OCI-LY3 (cell line): Measurements from ENCODE around the gene TAS2R38.

Source experiments
- H2AFZ ChIP-seq: fragments of 200-600, 300-600 bp; shearing (Covaris generic); 2 replicates; pipeline ENCODE4 v1.6.0; 2014; ENCODE audit warnings: antibody characterized with exemption, low read depth, low read length
- H3K27ac ChIP-seq: fragments of 200-600, 300-600 bp; sonication (generic); 2 replicates; pipeline ENCODE4 v1.5.1; 2014; ENCODE audit warnings: mild to moderate bottlenecking, low read length, moderate library complexity, mixed read lengths
- H3K27me3 ChIP-seq: fragments of 200-600, 300-600 bp; sonication (generic); 2 replicates; pipeline ENCODE4 v1.6.1; 2014; ENCODE audit warnings: low read depth, low read length, mixed read lengths
- H3K36me3 ChIP-seq: fragments of 200-600, 300-600 bp; sonication (generic); replicated peaks from 2 replicates; pipeline ENCODE3; 2014; ENCODE audit warnings: low read depth, low read length, mixed read lengths
- H3K4me1 ChIP-seq: fragments of 300-600, 200-600 bp; sonication (generic); 2 replicates; pipeline ENCODE4 v1.6.1; 2014; ENCODE audit warnings: low read length, mixed read lengths
- H3K4me2 ChIP-seq: fragments of 200-600, 300-600 bp; sonication (generic); 2 replicates; pipeline ENCODE4 v1.6.1; 2014; ENCODE audit warnings: low read length, mixed read lengths
- H3K4me3 ChIP-seq: fragments of 300-600, 200-600 bp; sonication (generic); 2 replicates; pipeline ENCODE4 v1.5.1; 2014; ENCODE audit warnings: antibody characterized with exemption, mild to moderate bottlenecking, low read length, moderate library complexity
- H3K79me2 ChIP-seq: fragments of 300-600, 200-600 bp; shearing (Covaris generic); 2 replicates; pipeline ENCODE4 v1.6.1; 2014; ENCODE audit warnings: mild to moderate bottlenecking, low read length, mixed read lengths
- H3K9ac ChIP-seq: fragments of 300-600, 200-600 bp; shearing (Covaris generic); 2 replicates; pipeline ENCODE4 v1.6.0; 2014; ENCODE audit warnings: mild to moderate bottlenecking, low read length, moderate library complexity
- H3K9me3 ChIP-seq: fragments of 200-600, 300-600 bp; shearing (Covaris generic); 2 replicates; pipeline ENCODE4 v1.6.1; 2014; ENCODE audit warnings: low read length, mixed read lengths; ENCODE audit not compliant: insufficient read depth
- H4K20me1 ChIP-seq: fragments of 200-600, 300-600 bp; sonication (generic); 2 replicates; pipeline ENCODE4 v1.6.1; 2016; ENCODE audit warnings: low read length, mixed read lengths; ENCODE audit not compliant: insufficient read depth
- CTCF ChIP-seq: fragments of 200-600, 300-600 bp; sonication (generic); IDR thresholded peaks from 2 replicates; pipeline ENCODE4 v1.5.1; 2014; ENCODE audit warnings: antibody characterized with exemption, low read length, low read depth
- EZH2phosphoT487 ChIP-seq: fragments of 200-600 bp; shearing (Covaris generic); IDR thresholded peaks from 2 replicates; pipeline ENCODE4 v1.6.1; 2018; ENCODE audit warnings: antibody characterized with exemption, mixed run types, low read depth

Gene TAS2R38

DNA sequence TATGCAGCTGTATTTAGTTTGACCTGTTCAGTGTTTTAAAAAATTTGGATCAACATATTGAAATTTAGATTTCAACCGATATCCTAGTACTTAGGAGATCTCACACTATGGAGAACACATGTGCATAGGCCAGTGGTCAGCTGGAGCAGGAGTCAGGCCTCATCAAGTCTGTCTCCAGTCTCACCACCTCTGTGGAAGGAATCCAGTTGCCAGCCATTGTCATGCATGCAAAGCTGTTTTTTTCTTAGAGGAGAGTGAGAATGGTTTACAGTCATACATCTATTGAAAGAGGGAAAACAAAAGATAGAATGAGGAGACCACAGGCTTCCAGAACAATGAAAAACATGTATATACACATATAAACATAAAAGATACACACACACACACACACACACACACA, 19.2 kb downstream of the TAS2R38 start:
- H3K4me3 ChIP-seq, result no peak overlapping the region
- no peaks in the 10 kb centered on the region for H3K4me1 ChIP-seq
- TF ChIP-seq EZH2phosphoT487, result no peak
- no peak for TF ChIP-seq CTCF
- no peaks in the 10 kb centered on the region for H4K20me1 ChIP-seq
- no peak overlapping the region for H2AFZ ChIP-seq
- no peak overlapping the region for H3K9ac ChIP-seq
- H3K9me3 ChIP-seq, result no peaks in the 10 kb centered on the region
- H3K27me3 ChIP-seq, result no peaks in the 10 kb centered on the region
- H3K4me2 ChIP-seq, result no peak overlapping the region
- no peaks in the 10 kb centered on the region for H3K36me3 ChIP-seq
- H3K27ac ChIP-seq, result no peak overlapping the region
- no peaks in the 10 kb centered on the region for H3K79me2 ChIP-seq

- no peak for TF ChIP-seq EZH2phosphoT487
- TF ChIP-seq CTCF, result no peak
- no peak overlapping the region for H3K27ac ChIP-seq
- H3K27me3 ChIP-seq, result no peaks in the 10 kb centered on the region
- H3K36me3 ChIP-seq, result no peaks in the 10 kb centered on the region
- no peak overlapping the region for H3K4me2 ChIP-seq
- H3K4me1 ChIP-seq, result no peaks in the 10 kb centered on the region
- H3K4me3 ChIP-seq, result no peak overlapping the region
- no peak overlapping the region for H3K9ac ChIP-seq
- H3K79me2 ChIP-seq, result no peaks in the 10 kb centered on the region
- no peaks in the 10 kb centered on the region for H3K9me3 ChIP-seq
- H4K20me1 ChIP-seq, result no peaks in the 10 kb centered on the region
- H2AFZ ChIP-seq, result no peak overlapping the region
These were observed 21.1 kb downstream of the TAS2R38 start for GRCh38 chr7:141952461-141952860.

- no peaks in the 10 kb centered on the region for H3K36me3 ChIP-seq
- no peak overlapping the region for H3K27ac ChIP-seq
- TF ChIP-seq EZH2phosphoT487 (no peak), CTCF (no peak)
- no peak overlapping the region for H3K4me3 ChIP-seq
- H2AFZ ChIP-seq, result no peak overlapping the region
- H3K79me2 ChIP-seq, result no peaks in the 10 kb centered on the region
- H3K9me3 ChIP-seq, result no peaks in the 10 kb centered on the region
- no peak overlapping the region for H3K4me2 ChIP-seq
- H3K9ac ChIP-seq, result no peak overlapping the region
- no peaks in the 10 kb centered on the region for H3K27me3 ChIP-seq
- H3K4me1 ChIP-seq, result no peaks in the 10 kb centered on the region
- no peaks in the 10 kb centered on the region for H4K20me1 ChIP-seq
These were observed 22.8 kb downstream of the TAS2R38 start for GRCh38 chr7:141950806-141951205.

DNA sequence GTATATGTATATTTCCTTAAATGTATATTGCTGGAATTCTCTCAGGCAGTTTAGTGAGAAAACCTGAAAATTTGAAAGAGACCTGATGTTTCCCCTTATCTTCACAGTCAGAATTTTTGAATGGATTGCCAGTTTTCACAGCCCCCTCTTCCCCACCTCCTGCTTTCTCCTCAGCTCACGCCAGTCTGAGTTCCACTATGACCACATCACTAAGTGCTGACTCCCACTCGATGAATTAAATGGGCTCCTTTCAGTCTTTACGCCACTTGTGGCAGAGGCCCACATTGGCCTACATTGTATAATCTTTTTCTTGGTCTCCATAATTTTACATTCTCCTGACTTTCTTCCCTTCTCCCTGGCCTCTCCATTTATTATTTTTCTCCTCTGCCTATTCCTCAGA, 23.7 kb downstream of the TAS2R38 start:
- Histone ChIP-seq H3K9me3 (no peaks in the 10 kb centered on the region), H3K9ac (no peak overlapping the region), H3K4me1 (no peaks in the 10 kb centered on the region), H3K4me2 (no peak overlapping the region), H2AFZ (no peak overlapping the region), H3K36me3 (no peaks in the 10 kb centered on the region), H3K27me3 (no peaks in the 10 kb centered on the region), H3K79me2 (no peaks in the 10 kb centered on the region), H3K27ac (no peak overlapping the region), H3K4me3 (no peak overlapping the region), H4K20me1 (no peaks in the 10 kb centered on the region)
- no peak for TF ChIP-seq EZH2phosphoT487

DNA sequence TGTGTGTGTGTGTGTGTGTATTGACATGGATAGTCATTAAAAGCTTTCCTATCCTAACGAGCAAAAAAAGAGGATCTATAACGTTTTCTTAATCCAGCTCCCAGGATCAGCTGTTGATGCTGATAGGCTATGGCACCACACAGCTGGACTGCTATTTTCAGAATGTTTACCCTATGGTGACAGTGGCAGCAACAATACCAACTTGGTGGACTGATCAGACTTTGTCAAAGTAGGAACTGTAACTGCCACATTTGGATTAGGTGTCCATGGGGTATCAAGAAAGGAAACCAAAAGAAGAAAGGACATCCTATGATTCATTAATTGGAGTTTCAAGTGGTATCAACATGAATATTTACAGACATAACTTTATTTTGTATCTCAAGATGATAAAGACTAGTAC, 24.1 kb downstream of the TAS2R38 start:
- H3K4me3 ChIP-seq, result no peak overlapping the region
- no peaks in the 10 kb centered on the region for H3K27me3 ChIP-seq
- no peaks in the 10 kb centered on the region for H3K4me1 ChIP-seq
- no peaks in the 10 kb centered on the region for H3K36me3 ChIP-seq
- H3K4me2 ChIP-seq, result no peak overlapping the region
- H3K79me2 ChIP-seq, result no peaks in the 10 kb centered on the region
- H3K27ac ChIP-seq, result no peak overlapping the region
- no peak overlapping the region for H3K9ac ChIP-seq
- H3K9me3 ChIP-seq, result no peaks in the 10 kb centered on the region
- H2AFZ ChIP-seq, result no peak overlapping the region
- no peak for TF ChIP-seq EZH2phosphoT487
- TF ChIP-seq CTCF, result no peak
- H4K20me1 ChIP-seq, result no peaks in the 10 kb centered on the region
